Raji (cell line): ENCODE data around the gene EPN3.

Experiments
- POLR2A ChIP-seq: IDR thresholded peaks from 2 replicates; pipeline ENCODE4 v1.6.1; 2011; ENCODE audit warnings: low read depth, low read length, control low read depth; ENCODE audit not compliant: insufficient read depth

The EPN3 gene

DNA sequence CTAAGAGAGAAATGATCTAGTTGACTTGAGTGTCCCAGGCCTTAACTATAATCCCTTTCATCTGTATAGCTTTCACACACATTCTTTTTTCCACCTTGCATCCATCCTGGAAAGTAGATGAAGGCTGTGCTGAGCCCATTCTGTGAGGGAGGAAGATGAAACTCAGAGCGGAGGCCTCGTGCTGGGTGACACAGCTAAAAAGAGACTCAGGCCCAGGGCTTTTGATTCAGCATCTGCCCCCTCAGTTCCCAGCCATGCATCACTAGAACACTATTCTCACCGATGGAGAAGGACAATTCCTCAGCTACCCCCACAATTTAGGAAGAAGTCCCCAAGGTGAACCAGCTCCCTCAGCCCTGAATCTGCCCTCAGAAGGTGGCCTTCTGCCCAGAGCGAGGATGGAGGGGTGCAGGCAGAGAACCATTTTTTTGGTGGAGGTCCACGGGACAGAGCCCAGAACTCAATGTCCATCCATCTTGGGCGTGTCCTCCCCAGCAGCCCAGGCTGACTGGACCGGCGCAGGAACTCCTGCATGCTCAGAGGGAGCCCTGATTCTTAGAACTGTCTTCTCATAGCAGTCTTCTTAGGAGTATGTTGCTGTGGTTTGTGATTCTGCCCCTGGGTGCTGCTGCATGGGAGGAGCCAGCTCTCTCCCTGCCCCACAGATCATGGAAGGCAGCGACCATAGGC is 30.1 kb upstream of the EPN3 start:
- no peak for TF ChIP-seq POLR2A

GRCh38 chr17:50505591-50506130 is 26.9 kb upstream of the EPN3 start:
- no peak for TF ChIP-seq POLR2A

DNA sequence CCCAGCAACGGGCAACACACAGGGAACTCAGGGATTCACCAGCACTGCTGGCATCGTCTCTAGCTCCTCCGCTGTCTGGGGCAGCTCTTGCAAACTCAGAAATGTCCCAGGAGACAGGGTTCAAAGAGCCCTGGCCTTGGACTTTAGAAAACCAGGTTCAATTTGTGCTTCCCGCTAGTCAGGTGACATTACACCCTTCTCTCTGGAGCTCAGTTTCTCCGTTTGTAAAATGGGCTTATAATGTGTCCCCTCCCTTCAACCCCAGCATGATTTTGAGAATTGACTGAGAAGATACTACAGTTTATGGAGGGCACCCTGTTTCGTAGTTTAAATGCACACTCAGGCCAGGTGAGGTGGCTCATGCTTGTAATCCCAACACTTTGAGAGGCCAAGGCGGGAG is 26.2 kb upstream of the EPN3 start:
- TF ChIP-seq POLR2A = no peak

- TF ChIP-seq POLR2A = no peak
Observed at GRCh38 chr17:50507871-50508572, 24.5 kb upstream of the EPN3 start, which contains the start of gene MYCBPAP. TSS of gene MYCBPAP (plus strand) at chr17:50508439. CDS start at chr17:50508675, 236 bp downstream.

DNA sequence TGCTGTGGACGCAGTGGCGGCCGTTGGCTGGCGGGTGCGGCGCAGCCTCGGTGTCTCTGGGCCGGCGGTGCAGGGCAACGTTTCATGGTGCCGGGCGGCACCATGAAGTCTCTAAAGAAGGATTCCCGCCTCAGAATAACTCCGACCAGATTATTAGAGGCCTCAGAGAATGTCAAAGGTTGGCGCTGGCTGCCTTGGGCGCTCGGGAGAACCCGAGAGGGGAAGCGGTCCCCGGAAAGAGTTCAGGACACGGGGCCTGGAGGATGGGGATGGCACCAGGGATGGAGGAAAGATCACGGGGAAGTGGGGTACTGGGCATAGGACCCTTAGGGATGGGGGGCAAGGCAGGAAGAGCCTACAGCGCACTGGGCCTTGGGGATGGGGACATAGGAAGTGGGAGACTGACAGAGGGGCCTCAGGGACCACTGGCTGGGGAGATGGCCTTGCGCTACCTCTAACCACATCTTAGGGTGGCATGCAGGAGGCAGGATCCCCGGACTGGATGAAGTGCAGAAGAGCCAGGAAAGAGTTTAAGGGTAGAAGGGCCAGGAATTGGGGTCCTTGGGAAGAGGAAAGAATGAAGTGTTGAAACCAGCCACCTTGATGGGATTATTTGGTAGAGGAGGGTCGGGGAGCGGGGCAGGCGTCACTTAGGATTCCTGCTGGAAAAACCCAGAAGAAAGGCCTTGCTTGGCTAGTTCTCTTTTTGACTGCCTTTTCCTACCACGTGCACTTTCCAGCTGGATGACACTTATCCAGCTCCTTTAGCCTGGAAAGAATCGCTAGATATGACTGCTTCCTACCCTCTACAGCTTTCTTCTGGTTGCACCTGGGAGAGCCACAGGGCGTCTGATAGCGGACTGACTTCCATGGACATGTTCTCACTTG is 23.7 kb upstream of the EPN3 start:
- TF ChIP-seq POLR2A = no peak

DNA sequence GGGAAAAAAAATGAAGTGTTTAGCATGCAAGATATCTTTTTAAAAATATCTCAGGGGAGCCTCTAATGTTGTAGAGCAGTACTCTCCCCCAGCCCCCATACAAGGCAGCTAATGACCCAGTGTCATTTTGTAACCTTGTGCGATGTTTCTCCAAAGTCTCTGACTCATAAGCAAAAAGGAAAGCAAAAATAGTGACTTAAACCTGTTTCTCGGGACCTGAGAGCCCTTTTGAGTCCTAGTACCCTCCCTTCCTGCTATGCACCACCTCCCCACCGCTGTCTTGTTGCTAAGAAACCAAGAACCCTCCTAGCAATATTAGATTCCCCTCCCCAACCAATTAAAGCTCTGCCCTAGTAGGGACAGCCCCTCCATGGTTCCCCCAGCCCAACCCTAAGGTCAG is 21.5 kb upstream of the EPN3 start:
- no peak for TF ChIP-seq POLR2A

DNA sequence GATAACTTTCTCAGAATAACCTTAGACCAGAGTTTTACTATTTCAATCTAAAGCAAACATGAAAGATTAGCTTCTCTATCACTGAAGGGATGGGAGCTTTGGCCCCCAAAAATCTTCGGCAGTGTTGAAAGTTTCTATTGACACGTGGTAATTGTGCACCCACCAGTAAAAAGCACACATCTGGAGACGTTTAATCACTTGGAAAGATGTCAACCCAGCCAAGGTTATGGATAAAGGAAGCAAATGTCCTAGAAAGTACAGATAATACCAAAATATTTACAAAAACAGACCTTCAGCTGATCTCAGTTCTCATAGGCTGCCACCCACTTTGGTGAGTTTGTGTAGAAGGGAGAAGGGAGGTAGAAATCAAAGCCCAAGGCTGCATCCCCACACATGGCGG is 19.0 kb upstream of the EPN3 start:
- no peak for TF ChIP-seq POLR2A

DNA sequence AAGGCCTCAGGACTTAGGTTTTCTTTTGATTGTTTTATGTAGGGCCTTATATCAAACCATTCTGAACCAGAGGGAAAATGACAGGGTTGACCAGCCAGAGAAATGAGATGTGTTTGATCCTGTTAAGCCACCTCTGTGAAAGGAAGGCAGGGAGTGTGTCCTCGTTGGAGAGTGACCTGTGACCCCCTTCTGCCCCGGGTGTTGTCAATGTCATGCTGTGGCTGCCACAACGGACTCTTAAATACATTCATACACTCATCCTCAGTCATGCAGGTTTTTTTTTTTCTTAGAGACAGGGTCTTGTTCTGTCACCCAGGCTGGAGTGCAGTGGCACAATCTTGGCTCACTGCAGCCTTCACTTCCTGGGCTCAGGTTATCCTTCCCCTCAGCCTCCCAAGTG is 18.1 kb upstream of the EPN3 start:
- TF ChIP-seq POLR2A = no peak

DNA sequence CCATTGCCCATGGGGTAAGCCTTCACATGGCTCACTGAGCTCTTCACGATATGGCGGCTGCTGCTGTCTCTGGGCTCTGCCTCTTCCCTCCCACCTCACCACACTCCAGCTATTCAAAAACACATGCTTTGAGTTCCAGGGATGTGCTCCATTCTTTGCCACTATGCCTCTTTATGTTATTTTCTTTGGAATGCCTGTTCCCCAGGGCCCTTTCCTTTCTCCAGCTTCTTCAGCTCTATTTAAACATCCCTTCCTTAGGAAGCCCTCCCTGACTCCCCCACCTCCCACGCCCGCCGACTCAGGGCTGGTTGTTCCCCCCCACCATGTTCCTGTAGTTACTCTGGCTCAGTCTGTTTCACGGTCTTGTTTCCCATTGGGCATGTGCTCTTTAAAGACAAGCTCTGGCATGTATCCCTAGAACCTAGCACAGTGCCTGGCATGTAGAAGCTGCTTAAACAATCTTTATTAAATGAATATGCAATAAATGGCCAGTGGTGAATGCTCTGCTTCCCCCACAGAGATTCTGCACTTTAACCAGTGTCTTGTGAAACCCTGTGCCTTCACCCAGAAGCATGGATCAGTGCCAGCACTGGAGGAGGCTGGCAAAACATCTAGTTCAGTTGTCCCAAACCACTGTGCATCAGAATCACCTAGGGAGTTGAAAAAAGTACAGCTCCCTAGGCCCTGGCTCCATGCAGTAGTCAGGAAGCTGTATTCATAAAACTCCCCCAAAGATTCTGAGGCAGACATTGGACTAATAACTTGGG is 17.4 kb upstream of the EPN3 start:
- no peak for TF ChIP-seq POLR2A

DNA sequence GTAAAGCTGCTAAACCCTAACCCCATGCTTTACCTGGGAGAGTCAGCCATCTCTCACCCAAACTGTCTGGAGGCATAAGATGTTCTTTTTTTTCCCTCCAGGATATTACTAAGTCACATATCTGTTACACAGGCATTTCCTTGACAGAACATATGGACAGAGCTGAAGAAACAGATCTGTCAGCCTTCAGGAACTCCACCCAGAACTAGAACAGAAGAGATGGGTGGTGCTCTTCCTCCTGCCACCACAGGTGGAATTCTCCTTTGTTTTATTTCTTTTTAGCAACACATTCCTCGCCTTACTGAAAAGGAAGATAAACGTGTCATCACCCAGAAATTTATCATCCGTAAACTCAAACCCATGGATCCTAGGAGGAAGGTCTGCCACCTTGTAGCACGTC is 15.5 kb upstream of the EPN3 start:
- TF ChIP-seq POLR2A = no peak

DNA sequence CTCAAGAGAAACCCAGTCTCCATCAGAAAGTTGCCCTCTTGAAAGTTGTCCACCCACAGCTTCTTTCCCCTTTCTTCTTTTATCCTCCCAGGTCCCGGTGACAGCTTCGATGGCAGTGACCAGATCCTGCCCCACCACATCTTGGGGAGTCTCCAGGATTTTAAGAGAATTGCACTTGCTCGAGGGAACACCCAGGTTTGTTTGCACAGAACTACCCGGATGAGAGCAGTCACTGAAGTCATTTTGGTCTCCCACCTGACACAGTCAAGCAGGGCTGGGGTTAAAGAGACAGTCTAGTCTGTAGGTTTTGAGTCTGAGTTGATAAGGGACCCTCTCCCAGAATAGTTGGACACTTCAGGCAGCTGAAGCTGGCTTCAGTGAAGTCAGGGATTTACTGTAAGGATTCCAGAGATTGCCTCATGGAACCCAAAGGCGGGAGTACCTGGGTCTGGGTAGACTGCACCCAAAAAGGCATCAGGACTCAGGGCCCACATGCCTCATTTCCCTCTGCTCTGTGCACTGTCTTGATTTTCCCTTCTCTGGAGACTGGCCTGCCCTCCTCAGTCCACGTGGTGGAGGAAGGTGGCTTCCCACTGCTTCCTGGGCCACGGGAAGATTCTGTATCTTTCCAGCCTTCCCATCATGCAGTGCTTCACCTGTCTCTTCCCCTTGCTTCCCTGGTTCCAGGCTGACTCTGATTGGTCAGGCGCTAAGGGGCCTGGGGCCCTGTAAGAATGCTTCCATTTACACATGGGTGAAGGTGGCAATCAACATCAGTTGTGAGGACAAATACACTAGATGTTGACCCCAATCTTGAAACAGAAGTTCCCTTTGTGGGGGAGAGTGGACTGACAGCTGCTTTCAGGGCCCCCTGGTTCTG is 14.8 kb upstream of the EPN3 start:
- TF ChIP-seq POLR2A = no peak

DNA sequence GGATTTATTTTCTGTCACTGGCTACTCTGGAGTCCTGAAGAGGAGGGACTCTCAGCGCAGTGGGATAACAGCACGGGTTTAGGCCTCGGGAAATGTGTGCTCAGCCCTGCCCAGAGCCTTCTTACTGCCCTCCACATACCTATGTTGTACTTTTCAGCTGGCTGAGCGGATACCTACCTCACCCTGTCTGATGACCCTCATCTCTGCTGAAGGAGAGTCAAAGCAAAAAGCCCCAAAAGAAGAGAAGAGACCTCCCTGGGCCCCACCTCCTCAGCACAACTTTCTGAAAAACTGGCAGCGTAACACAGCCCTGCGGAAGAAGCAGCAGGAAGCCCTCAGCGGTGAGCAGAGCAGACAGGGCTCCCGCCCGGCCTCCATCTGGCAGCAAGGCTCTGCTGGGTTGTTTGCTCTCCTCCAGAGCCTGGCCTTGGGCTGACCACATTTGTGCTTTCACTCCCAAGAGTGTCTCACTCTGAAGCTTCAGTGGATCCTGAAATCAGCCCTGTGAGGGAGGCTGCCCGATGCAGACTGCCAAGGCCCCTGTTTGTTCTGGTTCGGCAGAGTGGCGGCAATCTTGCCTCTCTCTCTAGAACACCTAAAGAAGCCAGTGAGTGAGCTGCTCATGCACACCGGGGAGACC is 14.0 kb upstream of the EPN3 start:
- no peak for TF ChIP-seq POLR2A

- no peak for TF ChIP-seq POLR2A
Observed at GRCh38 chr17:50519141-50519834, 13.2 kb upstream of the EPN3 start.
